ENCODE results near the gene SETDB1. TPM values are rescaled to one million over a fixed set of nuclear protein-coding genes. Genes with fewer than 3 reads are reported as not detected.

Gene SETDB1
- total and polyA plus RNA-seq, 2 of the 8 experiments (the other 6 are each of a cell fraction or from before 2014, with no cell fraction given): 27.5 to 48.8 TPM

DNA sequence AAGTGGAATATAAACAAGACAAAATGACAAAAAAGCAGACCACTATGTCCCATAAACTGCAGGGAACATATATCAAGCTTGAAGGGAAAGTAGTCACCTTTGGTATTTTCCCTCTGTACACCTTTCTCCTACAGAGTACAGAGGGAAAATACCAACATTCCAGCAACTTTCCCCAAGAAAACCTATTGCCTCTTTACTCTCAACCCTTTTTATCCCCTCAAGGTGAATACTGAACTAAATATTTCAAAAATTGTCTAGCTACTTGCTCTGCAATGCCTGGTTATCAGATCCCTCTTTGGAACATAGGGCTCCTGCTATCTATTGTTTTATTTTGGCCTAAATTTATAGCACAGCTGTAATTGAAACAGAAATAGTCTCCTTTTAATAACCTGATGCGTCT is 23.4 kb upstream of the SETDB1 start:
- Histone ChIP-seq H2BK15ac (ENCODE audit: low read length) (no peak overlapping the region), H4K5ac (ENCODE audit: insufficient read length, low read depth, low read length) (no peak overlapping the region), H3K18ac (ENCODE audit: extremely low read depth, low read length) (no peak overlapping the region), H2BK120ac (replicated peaks; ENCODE audit: low read depth, low read length) (no peak overlapping the region), H3K4me1 (replicated peaks in 1 of 4; ENCODE audit: control insufficient read depth in 3 of 4, insufficient read depth in 4 of 4, low read length in 3 of 4) (no peaks in the 10 kb centered on the region), H3K27me3 (replicated peaks in 1 of 4; ENCODE audit: control insufficient read depth in 3 of 4, extremely low read depth in 1 of 4, insufficient read depth in 3 of 4, low read length in 3 of 4) (no peaks in the 10 kb centered on the region), H4K8ac (ENCODE audit: extremely low read depth, insufficient read depth, low read length) (no peak overlapping the region), H3K4ac (replicated peaks; ENCODE audit: insufficient read length, low read depth, low read length) (no peak overlapping the region), H3K23me2 (ENCODE audit: low read depth, low read length) (no peaks in the 10 kb centered on the region), H3K27ac (ENCODE audit: low read depth, low read length) (no peak overlapping the region), H3K56ac (replicated peaks; ENCODE audit: insufficient read length, low read depth, low read length) (no peak overlapping the region), H2AK5ac (ENCODE audit: low read depth, low read length) (no peak overlapping the region), H2AFZ (ENCODE audit: low read length) (0 out of 2 replicates have a peak overlapping the region, but pooled peaks have one; percentile 39), H4K91ac (replicated peaks; ENCODE audit: insufficient read length, low read length) (no peak overlapping the region), H2BK12ac (ENCODE audit: low read depth, low read length) (no peak overlapping the region), H3K79me2 (ENCODE audit: control insufficient read depth in 1 of 2, insufficient read depth in 2 of 2, low read length in 2 of 2) (no peaks in the 10 kb centered on the region), H3K4me2 (ENCODE audit: insufficient read depth in 1 of 2, low read depth in 2 of 2, low read length in 2 of 2) (no peak overlapping the region), H3K36me3 (ENCODE audit: control insufficient read depth in 2 of 4, insufficient read depth in 4 of 4, low read length in 3 of 4) (no peaks in the 10 kb centered on the region), H3K9ac (replicated peaks in 1 of 4; ENCODE audit: extremely low read depth in 1 of 4, low read depth in 3 of 4, low read length in 3 of 4) (no peak overlapping the region), H3K4me3 (ENCODE audit: extremely low read depth in 1 of 4, insufficient read depth in 2 of 4, low read depth in 3 of 4, low read length in 4 of 4) (no peak overlapping the region), H3K14ac (ENCODE audit: insufficient read length) (no peak overlapping the region), H3K23ac (ENCODE audit: insufficient read length) (no peak overlapping the region), H3K9me3 (ENCODE audit: insufficient read depth in 2 of 2, low read depth in 1 of 2, low read length in 1 of 2) (no peaks in the 10 kb centered on the region), H2BK5ac (ENCODE audit: low read depth, low read length) (no peak overlapping the region), H3K79me1 (ENCODE audit: low read depth, low read length) (no peaks in the 10 kb centered on the region), H2BK20ac (ENCODE audit: low read length) (no peak overlapping the region), H4K20me1 (replicated peaks in 1 of 2; ENCODE audit: control insufficient read depth in 1 of 2, insufficient read depth in 2 of 2, low read length in 2 of 2) (no peaks in the 10 kb centered on the region)
- DNase-seq (ENCODE audit: low read depth in 1 of 2, low spot score in 2 of 2) (no peak), FAIRE-seq (no peak)
- POLR2A ChIA-PET (ENCODE audit: partially characterized antibody): interaction anchor here (1.0 kb wide), 1 partner anchor 273 kb away, joined by 3 read pairs; the partner anchor contains the start of gene ENSA
- WGBS, 2 experiments (ENCODE audit: extremely low coverage in 1 of 2, insufficient coverage in 1 of 2, insufficient read length in 1 of 2, insufficient replicate concordance in 2 of 2, low coverage in 1 of 2, low lambda C conversion rate in 2 of 2, missing lambda C conversion rate in 1 of 2): 95% methylated on average over 1 of the region's 1 CpG; no CpG with 5 or more reads in 1 of the 2 experiments
- CTCF ChIA-PET (ENCODE audit: partially characterized antibody): no interaction called here
- TF ChIP-seq EZH2 (IDR thresholded peaks at IDR 0.05; ENCODE audit: low read depth, low read length, severe bottlenecking): no peak

Data from H1 (cell line).